ENCODE results near the gene PAX5. TPM values are rescaled to one million over a fixed set of nuclear protein-coding genes. Genes with fewer than 3 reads are reported as not detected.

Gene PAX5
- total and polyA plus RNA-seq, 2 of the 13 experiments (the other 11 are each of a cell fraction or from before 2014, with no cell fraction given): not detected

GRCh38 chr9:37032713-37033112, 1.4 kb downstream of the PAX5 start:
- FAIRE-seq (no peak), DNase-seq (ENCODE audit: low spot score) (no peak), ATAC-seq (no peak)
- TF ChIP-seq THAP8 (CRISPR knock-in tag; IDR thresholded peaks at IDR 0.05; ENCODE audit: borderline replicate concordance) (no peak), ZNF350 (CRISPR knock-in tag; IDR thresholded peaks at IDR 0.05; ENCODE audit: borderline replicate concordance, low read depth) (no peak), NRL (CRISPR knock-in tag; IDR thresholded peaks at IDR 0.05; ENCODE audit: borderline replicate concordance) (no peak), TEAD3 (CRISPR knock-in tag; optimal IDR thresholded peaks at IDR 0.05; ENCODE audit: borderline replicate concordance) (no peak), TCF7 (IDR thresholded peaks at IDR 0.05; ENCODE audit: low read depth) (no peak)
- Histone ChIP-seq H3K27me3 (ENCODE audit: control insufficient read depth in 1 of 2, insufficient read depth in 2 of 2, low read length in 2 of 2) (peaks cover 8 to 94% of the 10 kb centered on the region in 2 experiments), H3K36me3 (replicated peaks in 1 of 2; ENCODE audit: control insufficient read depth in 1 of 2, insufficient read depth in 2 of 2, low read length in 2 of 2) (no peaks in the 10 kb centered on the region), H3K79me2 (ENCODE audit: insufficient read depth, low read length) (no peaks in the 10 kb centered on the region), H3K4me3 (replicated peaks in 1 of 3; ENCODE audit: insufficient read depth in 1 of 3, low read depth in 2 of 3, low read length in 3 of 3) (no peak overlapping the region), H4K20me1 (ENCODE audit: insufficient read depth, low read length) (no peaks in the 10 kb centered on the region), H2AFZ (ENCODE audit: low read length) (no peak overlapping the region), H3K4me2 (ENCODE audit: low read depth, low read length) (no peak overlapping the region), H3K27ac (ENCODE audit: extremely low read length, insufficient read depth, low read length) (no peak overlapping the region), H3K9me3 (ENCODE audit: low read length) (no peaks in the 10 kb centered on the region), H3K9ac (ENCODE audit: insufficient read depth, low read depth, low read length) (no peak overlapping the region), H3K4me1 (ENCODE audit: insufficient read depth, low read length) (peaks cover 19% of the 10 kb centered on the region)
- intact Hi-C loops (cut with micrococcal nuclease; ENCODE audit: unreplicated experiment): no loop called here
- ChIA-PET CTCF (ENCODE audit: low intra/inter-chr PET ratio, low total read pairs) (no interaction called here), POLR2A (no interaction called here)
- BruUV-seq (replicated peaks): no TSS peak
- in situ Hi-C loops (cut with HindIII; ENCODE audit: extremely low pct_ligation_motif_present, low pct_unique_long_range_greater_than_20kb): no loop called here
- WGBS (ENCODE audit: low lambda C conversion rate): 25% methylated on average over 2 of the region's 3 CpGs

- no peaks in the 10 kb centered on the region for H3K36me3 ChIP-seq (replicated peaks in 1 of 2; ENCODE audit: control insufficient read depth in 1 of 2, insufficient read depth in 2 of 2, low read length in 2 of 2)
- no peak overlapping the region for H3K9ac ChIP-seq (ENCODE audit: insufficient read depth, low read depth, low read length)
- in situ Hi-C loops (cut with HindIII; ENCODE audit: extremely low pct_ligation_motif_present, low pct_unique_long_range_greater_than_20kb): no loop called here
- no peak overlapping the region for H3K4me2 ChIP-seq (ENCODE audit: low read depth, low read length)
- H3K27me3 ChIP-seq (ENCODE audit: control insufficient read depth in 1 of 2, insufficient read depth in 2 of 2, low read length in 2 of 2): peaks cover 8 to 92% of the 10 kb centered on the region in 2 experiments
- H3K27ac ChIP-seq (ENCODE audit: extremely low read length, insufficient read depth, low read length): no peak overlapping the region
- intact Hi-C loops (cut with micrococcal nuclease; ENCODE audit: unreplicated experiment): no loop called here
- H3K4me3 ChIP-seq (replicated peaks in 1 of 3; ENCODE audit: insufficient read depth in 1 of 3, low read depth in 2 of 3, low read length in 3 of 3): no peak overlapping the region
- 66% methylated on average over 4 of the region's 6 CpGs for WGBS (ENCODE audit: low lambda C conversion rate)
- BruUV-seq (replicated peaks): no TSS peak
- no peaks in the 10 kb centered on the region for H3K79me2 ChIP-seq (ENCODE audit: insufficient read depth, low read length)
- POLR2A ChIA-PET: no interaction called here
- H3K9me3 ChIP-seq (ENCODE audit: low read length): no peaks in the 10 kb centered on the region
- no peak for DNase-seq (ENCODE audit: low spot score)
- no peak for FAIRE-seq
- H3K4me1 ChIP-seq (ENCODE audit: insufficient read depth, low read length): peaks cover 19% of the 10 kb centered on the region
- CTCF ChIA-PET (ENCODE audit: low intra/inter-chr PET ratio, low total read pairs): no interaction called here
- H2AFZ ChIP-seq (ENCODE audit: low read length): no peak overlapping the region
- no peaks in the 10 kb centered on the region for H4K20me1 ChIP-seq (ENCODE audit: insufficient read depth, low read length)
- ATAC-seq: no peak
- TF ChIP-seq RXRB (CRISPR knock-in tag; IDR thresholded peaks at IDR 0.05; ENCODE audit: borderline replicate concordance): no peak
- no peak for TF ChIP-seq ZNF781 (CRISPR knock-in tag; IDR thresholded peaks at IDR 0.05; ENCODE audit: borderline replicate concordance, not compliant biosample characterization)
- TF ChIP-seq HMGXB3 (CRISPR knock-in tag; IDR thresholded peaks at IDR 0.05; ENCODE audit: borderline replicate concordance): no peak
Observed at GRCh38 chr9:37031902-37032301, 2.2 kb downstream of the PAX5 start.

Data from HepG2 (cell line).